Measurements from ENCODE around the gene SFT2D1. TPM values are rescaled to one million over a fixed set of nuclear protein-coding genes. Genes with fewer than 3 reads are reported as not detected.

The SFT2D1 gene
- total and polyA plus RNA-seq, 8 donors = 4.7 to 96.8 (median 44.5) TPM

DNA sequence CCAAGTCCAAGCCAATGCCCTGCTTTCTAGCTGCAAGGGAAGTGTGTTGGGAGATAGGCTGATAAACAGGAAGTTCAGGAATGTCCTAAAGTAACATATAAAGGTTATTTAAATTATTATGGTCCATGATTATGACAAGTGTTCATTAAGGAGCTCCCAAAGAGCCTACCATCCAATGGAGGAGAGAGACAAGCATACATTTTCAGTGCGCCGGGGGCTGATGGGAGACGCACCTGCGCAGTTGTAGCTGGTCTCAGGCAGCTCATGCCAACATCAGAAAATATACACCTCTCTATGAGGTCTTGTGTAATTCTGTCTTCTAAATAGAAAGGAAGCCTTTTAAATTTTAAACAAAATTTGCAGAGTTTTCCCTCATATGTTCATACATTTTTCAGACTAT lies 12.6 kb upstream of the SFT2D1 start:
- Histone ChIP-seq H3K4me1 (no peaks in the 10 kb centered on the region), H3K27ac (no peak overlapping the region), H3K36me3 (no peaks in the 10 kb centered on the region), H3K9me3 (peaks cover 0 to 3% (median 0%) of the 10 kb centered on the region in 4 donors), H3K4me3 (no peak overlapping the region), H3K27me3 (no peaks in the 10 kb centered on the region)
- WGBS, 5 donors = 95 to 98% (median 96%) methylated on average over 4 of the region's 4 CpGs
- intact Hi-C loops (cut with DNase I; ENCODE audit: low total_unique reads) = no loop called here
- no peak for DNase-seq
- TF ChIP-seq, protein P1, sequence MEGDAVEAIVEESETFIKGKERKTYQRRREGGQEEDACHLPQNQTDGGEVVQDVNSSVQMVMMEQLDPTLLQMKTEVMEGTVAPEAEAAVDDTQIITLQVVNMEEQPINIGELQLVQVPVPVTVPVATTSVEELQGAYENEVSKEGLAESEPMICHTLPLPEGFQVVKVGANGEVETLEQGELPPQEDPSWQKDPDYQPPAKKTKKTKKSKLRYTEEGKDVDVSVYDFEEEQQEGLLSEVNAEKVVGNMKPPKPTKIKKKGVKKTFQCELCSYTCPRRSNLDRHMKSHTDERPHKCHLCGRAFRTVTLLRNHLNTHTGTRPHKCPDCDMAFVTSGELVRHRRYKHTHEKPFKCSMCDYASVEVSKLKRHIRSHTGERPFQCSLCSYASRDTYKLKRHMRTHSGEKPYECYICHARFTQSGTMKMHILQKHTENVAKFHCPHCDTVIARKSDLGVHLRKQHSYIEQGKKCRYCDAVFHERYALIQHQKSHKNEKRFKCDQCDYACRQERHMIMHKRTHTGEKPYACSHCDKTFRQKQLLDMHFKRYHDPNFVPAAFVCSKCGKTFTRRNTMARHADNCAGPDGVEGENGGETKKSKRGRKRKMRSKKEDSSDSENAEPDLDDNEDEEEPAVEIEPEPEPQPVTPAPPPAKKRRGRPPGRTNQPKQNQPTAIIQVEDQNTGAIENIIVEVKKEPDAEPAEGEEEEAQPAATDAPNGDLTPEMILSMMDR (IDR thresholded peaks at IDR 0.05) = no peak
- TF ChIP-seq POLR2AphosphoS5 (IDR thresholded peaks at IDR 0.05) = no peak
- TF ChIP-seq POLR2A (IDR thresholded peaks at IDR 0.05) = no peak
- no peak for TF ChIP-seq EP300 (IDR thresholded peaks at IDR 0.05)

DNA sequence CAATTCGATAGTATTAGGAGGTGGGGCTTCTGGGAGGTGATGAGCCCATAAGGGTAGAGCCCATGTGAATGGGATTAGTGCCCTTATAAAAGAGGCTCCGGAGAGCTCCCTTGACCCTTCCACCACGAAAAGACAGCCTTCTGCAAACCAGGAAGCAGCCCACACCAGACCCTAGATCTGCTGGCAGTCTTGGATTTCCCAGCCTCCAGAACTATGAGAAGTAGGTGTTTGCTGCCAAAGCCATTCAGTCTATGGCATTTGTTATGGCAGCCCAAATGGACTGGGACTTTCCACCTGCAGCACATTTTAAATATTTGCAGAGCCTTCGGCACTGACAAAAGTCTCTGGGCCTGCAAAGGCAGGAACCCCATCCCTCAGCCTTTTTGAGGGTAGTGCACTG lies 11.8 kb upstream of the SFT2D1 start:
- TF ChIP-seq, protein P1 (IDR thresholded peaks at IDR 0.05) = no peak
- no peak for TF ChIP-seq EP300 (IDR thresholded peaks at IDR 0.05)
- TF ChIP-seq POLR2AphosphoS5 (IDR thresholded peaks at IDR 0.05) = no peak
- no peak for TF ChIP-seq POLR2A (IDR thresholded peaks at IDR 0.05)
- H3K4me1 ChIP-seq = no peaks in the 10 kb centered on the region
- DNase-seq = no peak
- peaks cover 0 to 9% (median 0%) of the 10 kb centered on the region in 4 donors for H3K9me3 ChIP-seq
- WGBS, 5 donors = 78 to 87% (median 83%) methylated on average over 4 of the region's 4 CpGs
- no peaks in the 10 kb centered on the region for H3K36me3 ChIP-seq
- no peak overlapping the region for H3K27ac ChIP-seq
- H3K27me3 ChIP-seq = no peaks in the 10 kb centered on the region
- H3K4me3 ChIP-seq = no peak overlapping the region
- intact Hi-C loops (cut with DNase I; ENCODE audit: low total_unique reads) = no loop called here

DNA sequence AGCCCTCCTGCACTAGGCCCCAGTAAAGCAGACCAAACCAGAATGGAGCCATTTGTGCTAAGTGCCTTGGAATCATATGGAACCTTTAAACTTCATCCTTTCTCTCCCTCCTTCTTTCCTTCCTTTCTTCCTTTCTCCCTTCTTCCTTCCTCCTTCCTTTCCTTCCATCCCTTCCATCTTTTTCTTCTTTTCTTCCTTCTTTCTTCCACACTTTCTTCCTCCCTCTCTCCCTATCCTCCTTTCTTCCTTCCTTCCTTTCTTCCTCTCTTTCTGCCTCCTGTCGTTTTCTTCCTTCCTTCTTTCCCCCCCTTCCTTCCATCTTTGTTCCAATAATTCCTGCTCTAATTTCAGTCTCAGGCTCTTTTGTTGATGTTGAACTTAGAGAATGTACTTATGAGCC lies 11.2 kb upstream of the SFT2D1 start:
- peaks cover 0 to 9% (median 0%) of the 10 kb centered on the region in 4 donors for H3K9me3 ChIP-seq
- no peak overlapping the region for H3K4me3 ChIP-seq
- no peaks in the 10 kb centered on the region for H3K36me3 ChIP-seq
- no peaks in the 10 kb centered on the region for H3K27me3 ChIP-seq
- H3K27ac ChIP-seq = no peak overlapping the region
- no peak for DNase-seq
- intact Hi-C loops (cut with DNase I; ENCODE audit: low total_unique reads) = no loop called here
- 61 to 96% (median 72%) methylated on average over 1 of the region's 1 CpG for WGBS, 5 donors
- no peaks in the 10 kb centered on the region for H3K4me1 ChIP-seq
- no peak for TF ChIP-seq POLR2A (IDR thresholded peaks at IDR 0.05)
- no peak for TF ChIP-seq POLR2AphosphoS5 (IDR thresholded peaks at IDR 0.05)
- TF ChIP-seq, protein P1 (IDR thresholded peaks at IDR 0.05) = no peak
- TF ChIP-seq EP300 (IDR thresholded peaks at IDR 0.05) = no peak

DNA sequence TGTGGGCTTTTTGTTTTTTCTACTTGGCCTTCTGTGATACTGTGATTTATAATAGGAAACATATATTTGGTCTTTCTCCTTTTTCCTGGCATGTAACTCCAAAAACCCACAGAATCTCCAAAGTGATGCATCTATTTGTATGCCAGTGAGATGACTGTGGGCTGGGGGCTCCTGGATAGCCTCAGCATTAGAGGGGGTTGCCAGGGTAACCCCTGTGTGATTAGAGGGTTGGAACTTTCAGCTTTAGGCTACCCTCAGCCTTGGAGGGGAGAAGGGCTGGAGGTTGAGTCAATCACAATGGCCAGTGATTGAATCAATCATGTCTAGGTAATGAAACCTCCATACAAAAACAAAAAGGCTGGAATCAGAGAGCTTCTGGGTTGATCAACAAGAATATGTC lies 10.6 kb upstream of the SFT2D1 start:
- Histone ChIP-seq H3K36me3 (no peaks in the 10 kb centered on the region), H3K4me3 (no peak overlapping the region), H3K9me3 (peaks cover 0 to 9% (median 0%) of the 10 kb centered on the region in 4 donors), H3K27ac (no peak overlapping the region), H3K4me1 (no peaks in the 10 kb centered on the region), H3K27me3 (no peaks in the 10 kb centered on the region)
- TF ChIP-seq, protein P1 (IDR thresholded peaks at IDR 0.05) = no peak
- TF ChIP-seq EP300 (IDR thresholded peaks at IDR 0.05) = no peak
- TF ChIP-seq POLR2A (IDR thresholded peaks at IDR 0.05) = no peak
- no peak for DNase-seq
- intact Hi-C loops (cut with DNase I; ENCODE audit: low total_unique reads) = no loop called here

Measured in stomach (tissue), 9 donors.